ENCODE measurements around the gene ALG14.

ALG14 gene

GRCh38 chr1:95061445-95062006, 11.2 kb downstream of the ALG14 start:
- no peaks in the 10 kb centered on the region for H3K27me3 ChIP-seq (ENCODE audit: insufficient read depth, low read length, poor library complexity)
- ATAC-seq (ENCODE audit: insufficient read depth, low read depth) (no peak), DNase-seq (no peak)
- H3K4me2 ChIP-seq (ENCODE audit: insufficient read depth, low read length): no peak overlapping the region
- no peaks in the 10 kb centered on the region for H3K4me1 ChIP-seq (ENCODE audit: insufficient read depth, low read length)
- H3K79me2 ChIP-seq (ENCODE audit: insufficient read depth, low read length): no peaks in the 10 kb centered on the region
- no peak overlapping the region for H3K27ac ChIP-seq (ENCODE audit: low read length)
- no peak overlapping the region for H3K9ac ChIP-seq (ENCODE audit: low read depth, low read length)
- H3K4me3 ChIP-seq (ENCODE audit: low read depth in 1 of 2, low read length in 2 of 2): no peak overlapping the region
- no peaks in the 10 kb centered on the region for H3K9me3 ChIP-seq (ENCODE audit: insufficient read depth, low read length, severe bottlenecking)
- H2AFZ ChIP-seq (ENCODE audit: low read depth, low read length): no peak overlapping the region
- no peaks in the 10 kb centered on the region for H4K20me1 ChIP-seq (ENCODE audit: insufficient read depth, low read length)
- H3K36me3 ChIP-seq (ENCODE audit: insufficient read depth, low read length): peaks cover 6% of the 10 kb centered on the region; the same call in 1 of the 2 replicates
- TF ChIP-seq, protein P1, sequence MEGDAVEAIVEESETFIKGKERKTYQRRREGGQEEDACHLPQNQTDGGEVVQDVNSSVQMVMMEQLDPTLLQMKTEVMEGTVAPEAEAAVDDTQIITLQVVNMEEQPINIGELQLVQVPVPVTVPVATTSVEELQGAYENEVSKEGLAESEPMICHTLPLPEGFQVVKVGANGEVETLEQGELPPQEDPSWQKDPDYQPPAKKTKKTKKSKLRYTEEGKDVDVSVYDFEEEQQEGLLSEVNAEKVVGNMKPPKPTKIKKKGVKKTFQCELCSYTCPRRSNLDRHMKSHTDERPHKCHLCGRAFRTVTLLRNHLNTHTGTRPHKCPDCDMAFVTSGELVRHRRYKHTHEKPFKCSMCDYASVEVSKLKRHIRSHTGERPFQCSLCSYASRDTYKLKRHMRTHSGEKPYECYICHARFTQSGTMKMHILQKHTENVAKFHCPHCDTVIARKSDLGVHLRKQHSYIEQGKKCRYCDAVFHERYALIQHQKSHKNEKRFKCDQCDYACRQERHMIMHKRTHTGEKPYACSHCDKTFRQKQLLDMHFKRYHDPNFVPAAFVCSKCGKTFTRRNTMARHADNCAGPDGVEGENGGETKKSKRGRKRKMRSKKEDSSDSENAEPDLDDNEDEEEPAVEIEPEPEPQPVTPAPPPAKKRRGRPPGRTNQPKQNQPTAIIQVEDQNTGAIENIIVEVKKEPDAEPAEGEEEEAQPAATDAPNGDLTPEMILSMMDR (IDR thresholded peaks at IDR 0.05; ENCODE audit: borderline replicate concordance, extremely low read depth, low read length, poor library complexity, severe bottlenecking): no peak
- TF ChIP-seq EZH2 (IDR thresholded peaks at IDR 0.05; ENCODE audit: borderline replicate concordance, low read depth, low read length, severe bottlenecking): no peak

- no peaks in the 10 kb centered on the region for H3K4me1 ChIP-seq (ENCODE audit: insufficient read depth, low read length)
- H3K9ac ChIP-seq (ENCODE audit: low read depth, low read length): no peak overlapping the region
- peaks cover 6% of the 10 kb centered on the region; the same call in 1 of the 2 replicates for H3K36me3 ChIP-seq (ENCODE audit: insufficient read depth, low read length)
- no peaks in the 10 kb centered on the region for H4K20me1 ChIP-seq (ENCODE audit: insufficient read depth, low read length)
- H3K27ac ChIP-seq (ENCODE audit: low read length): no peak overlapping the region
- ATAC-seq (ENCODE audit: insufficient read depth, low read depth) (no peak), DNase-seq (no peak)
- no peak overlapping the region for H3K4me2 ChIP-seq (ENCODE audit: insufficient read depth, low read length)
- no peaks in the 10 kb centered on the region for H3K9me3 ChIP-seq (ENCODE audit: insufficient read depth, low read length, severe bottlenecking)
- TF ChIP-seq, protein P1 (IDR thresholded peaks at IDR 0.05; ENCODE audit: borderline replicate concordance, extremely low read depth, low read length, poor library complexity, severe bottlenecking): no peak
- no peak for TF ChIP-seq EZH2 (IDR thresholded peaks at IDR 0.05; ENCODE audit: borderline replicate concordance, low read depth, low read length, severe bottlenecking)
- no peak overlapping the region for H2AFZ ChIP-seq (ENCODE audit: low read depth, low read length)
- H3K4me3 ChIP-seq (ENCODE audit: low read depth in 1 of 2, low read length in 2 of 2): no peak overlapping the region
- no peaks in the 10 kb centered on the region for H3K27me3 ChIP-seq (ENCODE audit: insufficient read depth, low read length, poor library complexity)
- H3K79me2 ChIP-seq (ENCODE audit: insufficient read depth, low read length): no peaks in the 10 kb centered on the region
Measured at GRCh38 chr1:95058974-95059373, 13.8 kb downstream of the ALG14 start.

GRCh38 chr1:95057351-95057750, 15.4 kb downstream of the ALG14 start:
- Histone ChIP-seq H3K9me3 (ENCODE audit: insufficient read depth, low read length, severe bottlenecking) (no peaks in the 10 kb centered on the region), H3K4me1 (ENCODE audit: insufficient read depth, low read length) (no peaks in the 10 kb centered on the region), H3K4me3 (ENCODE audit: low read depth in 1 of 2, low read length in 2 of 2) (no peak overlapping the region), H2AFZ (ENCODE audit: low read depth, low read length) (no peak overlapping the region), H4K20me1 (ENCODE audit: insufficient read depth, low read length) (no peaks in the 10 kb centered on the region), H3K36me3 (ENCODE audit: insufficient read depth, low read length) (peaks cover 4% of the 10 kb centered on the region; the same call in 1 of the 2 replicates), H3K9ac (ENCODE audit: low read depth, low read length) (no peak overlapping the region), H3K27ac (ENCODE audit: low read length) (no peak overlapping the region), H3K79me2 (ENCODE audit: insufficient read depth, low read length) (no peaks in the 10 kb centered on the region), H3K4me2 (ENCODE audit: insufficient read depth, low read length) (no peak overlapping the region), H3K27me3 (ENCODE audit: insufficient read depth, low read length, poor library complexity) (no peaks in the 10 kb centered on the region)
- no peak for ATAC-seq (ENCODE audit: insufficient read depth, low read depth)
- no peak for DNase-seq
- no peak for TF ChIP-seq EZH2 (IDR thresholded peaks at IDR 0.05; ENCODE audit: borderline replicate concordance, low read depth, low read length, severe bottlenecking)
- TF ChIP-seq, protein P1 (IDR thresholded peaks at IDR 0.05; ENCODE audit: borderline replicate concordance, extremely low read depth, low read length, poor library complexity, severe bottlenecking): no peak

All from DND-41 (cell line).